ENCODE results near the gene TPST1.
"Not testable (repeated sequence)": the region's sequence is repeated elsewhere in the genome, so short reads cannot be mapped to it uniquely, and the experiment has no call there.

TPST1 gene

DNA sequence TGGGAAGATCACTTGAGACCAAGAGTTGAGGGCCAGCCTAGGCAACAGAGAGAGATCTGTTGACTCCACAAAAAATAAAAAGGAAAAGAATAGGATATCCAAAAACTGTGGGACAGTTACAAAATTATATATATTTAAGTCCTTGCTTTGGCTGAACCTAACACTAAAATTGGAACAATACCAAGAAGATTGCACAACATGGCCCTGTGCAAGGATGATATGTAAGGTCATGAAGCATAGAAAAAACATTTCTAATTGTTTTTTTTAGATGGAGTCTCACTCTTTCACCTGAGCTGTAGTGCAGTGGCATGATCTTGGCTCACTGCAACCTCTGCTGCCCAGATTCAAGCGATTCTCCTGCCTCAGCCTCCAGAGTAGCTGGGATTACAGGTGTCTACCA lies 139.0 kb downstream of the TPST1 start:
- no peak for DNase-seq

- no peak for DNase-seq
Observed at GRCh38 chr7:66348531-66348930, 143.4 kb downstream of the TPST1 start.

- no peak for DNase-seq
Observed at GRCh38 chr7:66348959-66349358, 143.8 kb downstream of the TPST1 start.

- DNase-seq, result no peak
Observed at GRCh38 chr7:66352071-66352470, 146.9 kb downstream of the TPST1 start.

GRCh38 chr7:66353547-66353946 lies 148.4 kb downstream of the TPST1 start:
- no peak for DNase-seq

- DNase-seq, result no peak
Observed at GRCh38 chr7:66355756-66356155, 150.6 kb downstream of the TPST1 start.

DNA sequence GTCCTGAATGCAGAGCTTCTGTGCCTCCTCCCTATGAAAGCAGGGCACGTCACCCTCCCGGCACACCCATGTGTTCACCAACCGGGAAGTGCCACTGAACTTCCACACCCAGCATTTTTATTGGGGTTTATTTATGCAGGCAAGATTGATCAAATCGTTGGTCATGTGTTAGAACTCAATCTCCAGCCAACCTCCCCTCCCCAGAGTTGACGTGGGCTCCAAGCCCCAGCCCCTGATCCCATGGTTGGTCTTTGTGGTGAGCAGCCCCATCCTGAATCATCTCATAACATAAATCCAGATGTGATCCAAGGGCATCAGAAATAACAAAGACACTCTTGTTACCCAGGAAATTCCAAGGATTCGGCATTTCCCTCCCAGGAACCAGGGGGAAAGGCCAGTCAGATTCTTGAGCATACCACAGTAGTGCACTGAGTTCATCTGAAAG lies 151.2 kb downstream of the TPST1 start:
- no peak for DNase-seq

DNA sequence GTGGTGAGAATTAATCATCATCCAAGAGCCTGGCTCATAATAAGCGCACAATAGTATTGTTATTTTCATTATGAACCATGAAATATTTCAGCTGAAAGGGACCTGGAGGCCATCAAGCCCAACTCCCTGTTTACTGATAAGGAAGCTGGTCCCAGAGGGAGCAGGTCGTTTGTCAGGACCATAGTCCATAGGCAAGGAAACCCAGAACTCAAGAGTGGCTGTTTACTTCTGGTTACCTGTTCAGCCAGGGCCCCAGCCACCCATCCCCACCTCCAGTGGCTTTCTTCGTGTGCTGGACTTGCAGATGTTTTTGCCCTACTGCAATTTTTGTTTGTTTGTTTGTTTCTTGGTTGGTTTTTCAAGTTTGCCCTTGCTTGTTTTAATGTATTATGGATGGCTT lies 152.0 kb downstream of the TPST1 start:
- DNase-seq, result no peak

DNA sequence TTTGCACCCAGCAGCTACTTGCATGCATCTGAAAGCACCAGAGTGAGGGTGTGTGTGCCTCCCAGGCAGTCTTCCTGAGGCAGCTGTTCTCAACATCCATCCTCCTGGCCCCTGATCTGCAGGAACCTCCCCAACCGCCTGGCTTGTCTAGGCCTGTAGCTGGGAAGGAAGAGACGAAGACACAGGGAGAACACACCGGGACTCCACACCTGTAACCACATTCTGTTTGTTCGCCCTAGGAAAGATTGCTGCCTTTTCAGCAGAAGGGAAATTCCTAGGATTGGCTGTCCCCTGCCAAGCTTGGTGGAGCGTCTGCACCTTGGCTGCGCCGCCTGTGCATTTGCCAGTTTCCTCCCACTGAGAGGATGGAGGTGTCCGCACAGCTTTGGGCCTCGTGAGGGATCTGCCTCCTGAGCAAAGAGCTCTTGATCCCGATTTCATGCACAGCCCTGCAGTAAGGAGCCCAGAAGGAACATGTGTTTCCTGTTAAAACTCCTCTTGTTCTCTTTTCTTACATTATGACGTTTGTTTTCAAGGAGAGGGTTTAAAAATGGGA lies 154.6 kb downstream of the TPST1 start:
- no peak for DNase-seq

- DNase-seq, result no peak
Observed at GRCh38 chr7:66362136-66362535, 157.0 kb downstream of the TPST1 start.

DNA sequence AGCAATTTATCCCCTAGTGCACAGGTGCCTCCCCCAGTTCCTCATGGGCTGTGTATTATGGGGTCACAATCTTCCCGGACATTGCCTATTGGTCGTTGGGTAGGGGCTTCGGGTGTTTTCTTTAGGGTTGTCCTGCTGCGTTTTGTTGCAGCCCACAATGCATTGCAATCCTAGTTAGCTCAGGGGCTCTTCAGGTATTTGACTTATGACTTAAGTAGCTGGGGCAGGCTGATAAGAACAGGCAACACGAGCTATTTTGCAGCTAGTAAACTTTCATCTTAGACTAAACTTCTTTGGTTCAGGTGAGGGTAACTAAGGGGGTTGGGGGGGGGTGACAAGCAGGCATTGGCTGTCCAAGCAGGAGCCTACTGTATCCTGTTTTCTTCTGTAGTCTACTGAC lies 158.5 kb downstream of the TPST1 start:
- DNase-seq, result no peak

DNA sequence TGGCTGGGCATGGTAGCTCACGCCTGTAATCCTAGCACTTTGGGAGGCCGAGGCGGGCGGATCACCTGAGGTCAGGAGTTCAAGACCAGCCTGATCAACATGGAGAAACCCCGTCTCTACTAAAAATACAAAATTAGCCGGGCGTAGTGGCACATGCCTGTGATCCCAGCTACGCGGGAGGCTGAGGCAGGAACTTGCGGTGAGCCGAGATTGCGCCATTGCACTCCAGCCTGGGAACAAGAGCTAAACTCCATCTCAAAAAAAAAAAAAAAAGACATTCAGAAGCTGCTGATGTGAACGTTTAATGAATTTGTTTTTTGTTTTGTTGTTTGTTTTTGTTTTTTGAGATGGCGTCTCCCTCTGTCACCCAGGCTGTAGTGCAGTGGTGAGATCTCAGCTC lies 159.9 kb downstream of the TPST1 start:
- not testable (repeated sequence) for DNase-seq

- no peak for DNase-seq
Observed at GRCh38 chr7:66371096-66371824, 166.1 kb downstream of the TPST1 start.

GRCh38 chr7:66374141-66374840 lies 169.2 kb downstream of the TPST1 start:
- not testable (repeated sequence) for DNase-seq

- DNase-seq, result no peak
Observed at GRCh38 chr7:66376264-66376945, 171.3 kb downstream of the TPST1 start.

DNA sequence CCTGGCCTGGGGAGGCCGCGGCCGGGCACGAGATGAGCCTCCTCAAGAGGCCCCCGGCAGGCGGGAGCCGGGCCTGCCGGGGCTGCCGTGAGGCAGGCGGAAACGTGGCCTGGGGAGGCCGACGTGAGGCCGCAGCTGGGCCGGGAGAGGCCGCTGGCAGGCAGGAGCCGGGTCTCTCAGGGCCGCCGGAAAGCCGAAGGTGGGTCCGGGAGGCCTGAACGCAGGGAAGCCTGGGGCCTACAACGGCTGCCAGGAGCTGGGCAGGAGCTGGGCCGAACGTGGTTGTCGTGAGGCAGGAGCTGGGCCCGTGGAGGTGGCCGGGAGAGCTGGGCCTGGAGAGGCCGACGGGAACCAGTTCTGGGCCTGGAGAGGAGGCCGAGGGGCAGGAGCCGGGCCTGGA lies 171.9 kb downstream of the TPST1 start:
- DNase-seq, result no peak

- no peak for DNase-seq
Observed at GRCh38 chr7:66377714-66378113, 172.6 kb downstream of the TPST1 start.

GRCh38 chr7:66379542-66380160 lies 174.5 kb downstream of the TPST1 start:
- DNase-seq, result no peak

DNA sequence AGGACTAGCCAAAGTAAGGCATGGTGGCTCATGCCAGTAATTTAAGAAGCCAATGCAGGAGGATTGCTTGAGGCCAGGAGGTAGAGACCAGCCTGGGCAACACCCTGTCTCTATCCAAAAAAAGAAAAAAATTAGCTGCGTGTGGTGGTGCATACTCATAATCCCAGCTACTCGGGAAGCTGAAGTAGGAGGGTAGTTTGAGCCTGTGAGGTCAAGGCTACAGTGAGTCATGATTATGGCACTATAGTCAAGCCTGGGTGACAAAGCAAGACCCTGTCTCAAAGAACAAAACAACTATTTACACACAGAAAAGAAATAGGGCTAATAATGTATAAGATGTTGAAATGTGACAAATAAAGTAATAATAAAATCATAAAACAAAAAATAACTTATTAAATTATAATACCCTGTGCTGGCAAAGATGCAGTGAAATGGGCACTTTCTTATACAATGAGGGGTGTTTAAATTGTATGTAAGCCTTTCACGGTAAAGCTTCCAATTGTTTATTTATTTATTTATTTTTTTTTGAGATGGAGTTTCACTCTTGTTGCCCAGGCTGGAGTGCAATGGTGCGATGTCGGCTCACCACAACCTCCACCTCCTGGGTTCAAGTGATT lies 175.2 kb downstream of the TPST1 start:
- DNase-seq, result no peak

DNA sequence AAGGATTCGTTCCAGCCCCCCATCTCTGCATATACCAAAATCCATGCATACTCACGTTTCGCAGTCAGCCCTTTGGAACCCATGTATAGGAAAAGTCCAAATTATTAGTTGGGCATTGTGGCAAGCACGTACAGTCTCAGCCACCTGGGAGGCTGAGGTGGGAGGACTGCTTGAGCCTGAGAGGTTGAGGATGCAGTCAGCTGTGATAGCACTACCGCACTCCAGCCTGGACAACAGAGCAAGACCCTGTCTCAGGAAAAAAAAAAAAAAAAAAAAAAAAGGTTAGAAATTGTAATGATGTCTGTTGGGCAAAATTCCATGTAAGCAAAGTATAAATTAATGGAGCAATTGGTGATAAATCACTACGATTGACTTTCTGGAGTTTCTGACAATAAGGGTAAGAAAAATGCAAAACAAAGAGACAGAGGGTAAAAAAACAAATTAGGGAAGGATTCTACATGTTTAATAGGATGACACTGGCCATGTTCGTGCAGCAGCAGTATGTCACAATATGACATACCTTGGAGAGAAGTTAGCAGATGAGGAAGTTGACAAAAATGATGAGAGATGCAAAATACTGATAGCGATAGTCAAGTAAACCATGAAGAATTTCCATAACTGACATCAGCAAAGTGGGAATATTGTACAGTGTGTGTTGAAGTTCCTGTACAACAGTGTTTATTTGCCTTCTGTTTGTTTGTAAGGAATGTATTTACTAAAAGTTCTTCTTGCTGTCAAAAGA lies 177.2 kb downstream of the TPST1 start:
- DNase-seq, result not testable (repeated sequence)

- DNase-seq, result not testable (repeated sequence)
Observed at GRCh38 chr7:66385191-66385905, 180.2 kb downstream of the TPST1 start.

Measured in CD4-positive, alpha-beta T cell treated with Interleukin-6 for 4 hours (primary cell).